Panc1 (cell line): ENCODE data around the gene FAM199X.

Experiments used
- CTCF ChIP-seq: fragments of 450-650 bp; IDR thresholded peaks from 2 replicates; pipeline ENCODE4 v1.5.1; 2017; ENCODE audit warnings: mild to moderate bottlenecking
- POLR2AphosphoS5 ChIP-seq: IDR thresholded peaks from 2 replicates; pipeline ENCODE4 v1.6.1; 2012; ENCODE audit warnings: mild to moderate bottlenecking, low read depth, low read length, moderate library complexity
- SIN3A ChIP-seq: IDR thresholded peaks from 2 replicates; pipeline ENCODE4 v1.6.1; 2012; ENCODE audit warnings: low read depth, mild to moderate bottlenecking, low read length, moderate library complexity, borderline replicate concordance; ENCODE audit not compliant: insufficient read depth

GRCh38 chrX:104166735-104167436 is 633 bp downstream of the FAM199X start:
- TF ChIP-seq CTCF = no peak
- TF ChIP-seq SIN3A = no peak; the same call in 1 of the 2 replicates
- no peak for TF ChIP-seq POLR2AphosphoS5
